ENCODE data around the gene CENPA.

DNA sequence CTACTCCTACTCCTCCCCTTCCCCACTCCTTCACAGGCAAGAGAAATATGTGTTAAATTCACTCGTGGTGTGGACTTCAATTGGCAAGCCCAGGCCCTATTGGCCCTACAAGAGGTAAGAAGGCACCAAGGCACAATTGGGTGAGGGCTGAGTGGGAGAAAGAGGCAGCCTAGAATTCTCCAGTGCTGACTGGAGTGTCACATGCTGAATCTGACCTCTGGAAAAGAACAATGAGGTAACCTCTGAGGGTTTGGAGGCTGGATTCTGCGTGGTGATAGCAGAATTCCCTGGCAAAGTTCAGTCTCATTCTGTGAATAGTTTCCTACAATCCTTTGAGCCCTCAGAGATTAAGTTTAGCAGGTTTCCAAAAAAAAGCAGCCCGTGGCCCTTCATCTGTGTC, 6.9 kb downstream of the CENPA start:
- TF ChIP-seq, protein P1, sequence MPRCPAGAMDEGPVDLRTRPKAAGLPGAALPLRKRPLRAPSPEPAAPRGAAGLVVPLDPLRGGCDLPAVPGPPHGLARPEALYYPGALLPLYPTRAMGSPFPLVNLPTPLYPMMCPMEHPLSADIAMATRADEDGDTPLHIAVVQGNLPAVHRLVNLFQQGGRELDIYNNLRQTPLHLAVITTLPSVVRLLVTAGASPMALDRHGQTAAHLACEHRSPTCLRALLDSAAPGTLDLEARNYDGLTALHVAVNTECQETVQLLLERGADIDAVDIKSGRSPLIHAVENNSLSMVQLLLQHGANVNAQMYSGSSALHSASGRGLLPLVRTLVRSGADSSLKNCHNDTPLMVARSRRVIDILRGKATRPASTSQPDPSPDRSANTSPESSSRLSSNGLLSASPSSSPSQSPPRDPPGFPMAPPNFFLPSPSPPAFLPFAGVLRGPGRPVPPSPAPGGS (IDR thresholded peaks at IDR 0.05) = no peak
- TF ChIP-seq RFX5 (IDR thresholded peaks at IDR 0.05) = no peak
- TF ChIP-seq, protein P2, sequence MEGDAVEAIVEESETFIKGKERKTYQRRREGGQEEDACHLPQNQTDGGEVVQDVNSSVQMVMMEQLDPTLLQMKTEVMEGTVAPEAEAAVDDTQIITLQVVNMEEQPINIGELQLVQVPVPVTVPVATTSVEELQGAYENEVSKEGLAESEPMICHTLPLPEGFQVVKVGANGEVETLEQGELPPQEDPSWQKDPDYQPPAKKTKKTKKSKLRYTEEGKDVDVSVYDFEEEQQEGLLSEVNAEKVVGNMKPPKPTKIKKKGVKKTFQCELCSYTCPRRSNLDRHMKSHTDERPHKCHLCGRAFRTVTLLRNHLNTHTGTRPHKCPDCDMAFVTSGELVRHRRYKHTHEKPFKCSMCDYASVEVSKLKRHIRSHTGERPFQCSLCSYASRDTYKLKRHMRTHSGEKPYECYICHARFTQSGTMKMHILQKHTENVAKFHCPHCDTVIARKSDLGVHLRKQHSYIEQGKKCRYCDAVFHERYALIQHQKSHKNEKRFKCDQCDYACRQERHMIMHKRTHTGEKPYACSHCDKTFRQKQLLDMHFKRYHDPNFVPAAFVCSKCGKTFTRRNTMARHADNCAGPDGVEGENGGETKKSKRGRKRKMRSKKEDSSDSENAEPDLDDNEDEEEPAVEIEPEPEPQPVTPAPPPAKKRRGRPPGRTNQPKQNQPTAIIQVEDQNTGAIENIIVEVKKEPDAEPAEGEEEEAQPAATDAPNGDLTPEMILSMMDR (IDR thresholded peaks at IDR 0.05) = no peak

Data from A549 (cell line).